ENCODE results near the gene SPATA13. TPM values are rescaled to one million over a fixed set of nuclear protein-coding genes. Genes with fewer than 3 reads are reported as not detected.
"Not testable (repeated sequence)": the region's sequence is repeated elsewhere in the genome, so short reads cannot be mapped to it uniquely, and the experiment has no call there.

The SPATA13 gene
- total and polyA plus RNA-seq, 2 experiments from 2014 or later = 2.4 to 4.6 TPM

DNA sequence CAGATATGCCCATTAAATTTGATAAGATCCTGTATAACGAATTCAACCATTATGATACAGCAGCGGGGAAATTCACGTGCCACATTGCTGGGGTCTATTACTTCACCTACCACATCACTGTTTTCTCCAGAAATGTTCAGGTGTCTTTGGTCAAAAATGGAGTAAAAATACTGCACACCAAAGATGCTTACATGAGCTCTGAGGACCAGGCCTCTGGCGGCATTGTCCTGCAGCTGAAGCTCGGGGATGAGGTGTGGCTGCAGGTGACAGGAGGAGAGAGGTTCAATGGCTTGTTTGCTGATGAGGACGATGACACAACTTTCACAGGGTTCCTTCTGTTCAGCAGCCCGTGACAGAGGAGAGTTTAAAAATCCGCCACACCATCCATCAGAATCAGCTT lies 160.9 kb downstream of the SPATA13 start:
- H3K9me3 ChIP-seq (ENCODE audit: low read depth); H3K27me3 ChIP-seq (replicated peaks; ENCODE audit: insufficient read depth); H2AFZ ChIP-seq; H4K20me1 ChIP-seq (ENCODE audit: insufficient read depth); H3K9me2 ChIP-seq (ENCODE audit: insufficient read depth); H3K9ac ChIP-seq; H3K79me2 ChIP-seq (ENCODE audit: insufficient read depth); H3K4me1 ChIP-seq (ENCODE audit: insufficient read depth); DNase-seq; H3K4me2 ChIP-seq (ENCODE audit: unreplicated experiment); H3F3A ChIP-seq (ENCODE audit: insufficient read depth); in situ Hi-C loops (cut with MboI); H3K36me3 ChIP-seq (ENCODE audit: low read depth); H3K4me3 ChIP-seq; H3K27ac ChIP-seq: not testable (repeated sequence)
- 66 to 69% methylated on average over 8 of the region's 8 CpGs for WGBS, 2 experiments (ENCODE audit: low coverage in 1 of 2, low lambda C conversion rate in 2 of 2, missing lambda C conversion rate in 2 of 2)

DNA sequence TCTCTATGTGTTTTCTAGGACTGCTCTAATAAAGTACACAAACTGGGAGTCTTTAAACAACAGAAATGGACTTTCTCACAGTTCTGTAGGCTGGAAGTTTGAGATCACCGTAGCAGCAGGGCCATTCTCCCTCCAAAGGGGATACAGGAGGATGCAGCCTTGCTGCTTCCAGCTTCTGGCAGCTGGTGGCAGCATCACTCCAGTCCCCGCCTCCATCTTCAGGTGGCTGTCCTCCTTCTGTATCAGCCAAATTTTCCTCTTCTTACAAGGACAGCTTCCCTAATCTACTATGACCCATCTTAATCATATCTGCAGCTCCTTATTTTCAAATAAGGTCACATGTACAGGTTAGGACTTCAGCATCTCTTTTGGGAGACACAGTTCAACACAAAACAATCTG lies 161.9 kb downstream of the SPATA13 start:
- H3K27ac ChIP-seq; H3K9me2 ChIP-seq (ENCODE audit: insufficient read depth); H4K20me1 ChIP-seq (ENCODE audit: insufficient read depth); H3K79me2 ChIP-seq (ENCODE audit: insufficient read depth); DNase-seq; H3K4me2 ChIP-seq (ENCODE audit: unreplicated experiment); H2AFZ ChIP-seq; H3K4me1 ChIP-seq (ENCODE audit: insufficient read depth); H3K27me3 ChIP-seq (replicated peaks; ENCODE audit: insufficient read depth); H3K9ac ChIP-seq; H3K4me3 ChIP-seq; H3K36me3 ChIP-seq (ENCODE audit: low read depth); H3F3A ChIP-seq (ENCODE audit: insufficient read depth); H3K9me3 ChIP-seq (ENCODE audit: low read depth); in situ Hi-C loops (cut with MboI): not testable (repeated sequence)
- WGBS, 2 experiments (ENCODE audit: low coverage in 1 of 2, low lambda C conversion rate in 2 of 2, missing lambda C conversion rate in 2 of 2) = 21 to 41% methylated on average over 2 of the region's 2 CpGs

DNA sequence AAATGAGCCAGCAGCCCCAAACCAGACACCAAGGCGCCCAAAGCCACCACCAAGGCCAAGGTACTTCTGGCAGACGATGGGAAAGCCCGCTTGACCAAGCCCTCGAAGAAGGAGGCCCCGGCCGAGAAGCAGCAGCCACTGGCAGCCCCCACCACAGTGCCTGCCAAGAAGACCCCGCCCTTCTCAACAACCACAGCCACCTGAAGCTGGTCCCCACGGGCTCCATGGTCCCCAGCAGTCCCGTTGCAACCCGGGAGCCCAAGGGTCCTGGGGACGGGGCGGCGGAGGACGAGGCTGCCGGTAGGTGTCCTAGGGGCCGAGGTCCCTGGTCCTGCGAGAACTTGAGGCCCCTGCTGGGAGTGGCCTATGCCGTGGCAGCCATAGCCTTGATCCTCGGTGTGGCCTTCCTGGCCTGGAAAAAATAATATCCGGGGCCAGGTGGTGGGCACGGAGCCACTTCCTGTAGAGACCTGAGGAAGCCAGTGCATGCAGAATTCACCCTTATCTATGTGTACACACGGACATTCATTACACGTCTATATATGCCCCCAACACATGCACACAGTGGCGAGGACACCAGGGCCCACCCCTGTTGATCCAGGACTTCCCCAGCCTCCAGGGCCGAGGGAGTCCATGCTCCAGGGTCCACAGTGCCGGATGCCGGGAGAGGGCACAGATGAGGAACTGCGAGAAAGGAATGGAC lies 162.7 kb downstream of the SPATA13 start:
- no peaks in the 10 kb centered on the region for H3K36me3 ChIP-seq (ENCODE audit: low read depth)
- in situ Hi-C loops (cut with MboI) = no loop called here
- H2AFZ ChIP-seq = no peak overlapping the region
- 67 to 69% methylated on average over 24 to 28 of the region's 28 CpGs for WGBS, 2 experiments (ENCODE audit: low coverage in 1 of 2, low lambda C conversion rate in 2 of 2, missing lambda C conversion rate in 2 of 2)
- DNase-seq = no peak
- no peak for TF ChIP-seq EZH2phosphoT487 (IDR thresholded peaks at IDR 0.05; ENCODE audit: insufficient read depth, low read depth)
- H3K4me1 ChIP-seq (ENCODE audit: insufficient read depth) = no peaks in the 10 kb centered on the region
- H3K27me3 ChIP-seq (replicated peaks; ENCODE audit: insufficient read depth) = peaks cover 6% of the 10 kb centered on the region; the same call in 1 of the 2 replicates
- no peaks in the 10 kb centered on the region for H3K79me2 ChIP-seq (ENCODE audit: insufficient read depth)
- no peak overlapping the region for H3K27ac ChIP-seq
- no peaks in the 10 kb centered on the region for H3K9me3 ChIP-seq (ENCODE audit: low read depth)
- H3F3A ChIP-seq (ENCODE audit: insufficient read depth) = no peaks in the 10 kb centered on the region
- H3K4me3 ChIP-seq = no peak overlapping the region
- no peak overlapping the region for H3K9ac ChIP-seq
- H3K4me2 ChIP-seq (ENCODE audit: unreplicated experiment) = no peak overlapping the region
- no peaks in the 10 kb centered on the region for H3K9me2 ChIP-seq (ENCODE audit: insufficient read depth)
- no peaks in the 10 kb centered on the region for H4K20me1 ChIP-seq (ENCODE audit: insufficient read depth)

DNA sequence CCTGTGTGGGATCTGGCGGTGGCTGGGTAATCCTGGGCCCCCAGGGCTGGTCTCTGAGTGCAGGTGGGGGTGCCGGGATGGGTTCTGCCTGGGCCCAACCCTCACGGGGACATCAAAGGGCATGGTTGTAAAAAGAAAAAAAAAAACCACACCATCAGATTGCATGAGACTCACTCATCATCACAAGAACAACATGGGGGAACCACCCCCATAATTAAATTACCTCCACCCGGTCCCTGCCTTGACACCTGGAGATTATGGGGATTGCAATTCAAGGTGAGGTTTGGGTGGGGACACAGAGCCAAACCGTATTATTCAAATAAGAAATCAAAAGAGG lies 163.2 kb downstream of the SPATA13 start:
- Histone ChIP-seq H3K27ac (no peak overlapping the region), H3K36me3 (ENCODE audit: low read depth) (no peaks in the 10 kb centered on the region), H3K4me1 (ENCODE audit: insufficient read depth) (no peaks in the 10 kb centered on the region), H3K27me3 (replicated peaks; ENCODE audit: insufficient read depth) (peaks cover 6% of the 10 kb centered on the region; the same call in 1 of the 2 replicates), H4K20me1 (ENCODE audit: insufficient read depth) (no peaks in the 10 kb centered on the region), H3F3A (ENCODE audit: insufficient read depth) (no peaks in the 10 kb centered on the region), H3K4me3 (no peak overlapping the region), H3K9ac (no peak overlapping the region), H2AFZ (no peak overlapping the region), H3K9me3 (ENCODE audit: low read depth) (no peaks in the 10 kb centered on the region), H3K9me2 (ENCODE audit: insufficient read depth) (no peaks in the 10 kb centered on the region), H3K79me2 (ENCODE audit: insufficient read depth) (no peaks in the 10 kb centered on the region), H3K4me2 (ENCODE audit: unreplicated experiment) (no peak overlapping the region)
- TF ChIP-seq EZH2phosphoT487 (IDR thresholded peaks at IDR 0.05; ENCODE audit: insufficient read depth, low read depth) = no peak
- DNase-seq = no peak
- in situ Hi-C loops (cut with MboI) = no loop called here
- WGBS, 2 experiments (ENCODE audit: low coverage in 1 of 2, low lambda C conversion rate in 2 of 2, missing lambda C conversion rate in 2 of 2) = 54 to 55% methylated on average over 5 of the region's 5 CpGs

DNA sequence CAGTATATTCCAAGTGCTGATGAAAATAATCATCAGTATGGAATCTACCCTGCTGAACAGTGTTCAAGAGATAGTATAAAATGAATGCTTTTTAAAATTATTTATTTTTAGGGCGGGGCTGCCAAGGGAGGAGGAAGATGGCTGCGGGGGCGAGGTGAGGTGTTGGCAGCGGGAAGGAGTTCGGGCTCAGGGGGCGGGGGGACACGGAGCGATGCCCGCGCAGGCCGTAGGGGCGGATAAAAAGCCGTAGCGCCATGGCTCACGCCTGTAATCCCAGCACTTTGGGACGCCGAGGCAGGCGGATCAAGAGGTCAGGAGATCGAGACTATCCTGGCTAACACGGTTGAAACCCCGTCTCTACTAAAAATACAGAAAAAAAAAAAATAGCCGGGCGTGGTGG lies 167.1 kb downstream of the SPATA13 start:
- H3K9me2 ChIP-seq (ENCODE audit: insufficient read depth); H3F3A ChIP-seq (ENCODE audit: insufficient read depth); H3K27ac ChIP-seq; H3K79me2 ChIP-seq (ENCODE audit: insufficient read depth); H3K9me3 ChIP-seq (ENCODE audit: low read depth); DNase-seq; H3K9ac ChIP-seq; H4K20me1 ChIP-seq (ENCODE audit: insufficient read depth); H3K4me3 ChIP-seq; H3K4me2 ChIP-seq (ENCODE audit: unreplicated experiment); H2AFZ ChIP-seq; H3K36me3 ChIP-seq (ENCODE audit: low read depth); H3K4me1 ChIP-seq (ENCODE audit: insufficient read depth); H3K27me3 ChIP-seq (replicated peaks; ENCODE audit: insufficient read depth): not testable (repeated sequence)
- WGBS, 2 experiments (ENCODE audit: low coverage in 1 of 2, low lambda C conversion rate in 2 of 2, missing lambda C conversion rate in 2 of 2) = 73 to 82% methylated on average over 21 to 23 of the region's 23 CpGs
- in situ Hi-C loops (cut with MboI) = loop anchor here (5.0 kb wide), 1 partner anchor 1415 kb away; no protein-coding TSS in a partner anchor

All from GM23248 (cell line).